ENCODE data around the gene FDX1.

FDX1 gene

GRCh38 chr11:110501428-110501827, 71.7 kb downstream of the FDX1 start:
- H3K27me3 ChIP-seq (ENCODE audit: control insufficient read depth in 3 of 3, insufficient read depth in 3 of 3, low read depth in 1 of 3, low read length in 3 of 3): no peaks in the 10 kb centered on the region
- no peak overlapping the region for H2BK15ac ChIP-seq (ENCODE audit: low read length)
- no peak overlapping the region for H2AK5ac ChIP-seq (ENCODE audit: low read depth, low read length)
- H3K9ac ChIP-seq (ENCODE audit: low read depth, low read length, poor library complexity): no peak overlapping the region
- H3K79me1 ChIP-seq (ENCODE audit: low read depth, low read length): no peaks in the 10 kb centered on the region
- peaks cover 0 to 2% of the 10 kb centered on the region in 2 donors for H3K4me1 ChIP-seq (ENCODE audit: control insufficient read depth in 2 of 2, insufficient read depth in 1 of 2, low read depth in 1 of 2, low read length in 2 of 2)
- no peaks in the 10 kb centered on the region for H3K9me3 ChIP-seq (replicated peaks in 1 of 2; ENCODE audit: control insufficient read depth in 2 of 2, insufficient read depth in 1 of 2, low read depth in 1 of 2, low read length in 2 of 2)
- H2BK5ac ChIP-seq (ENCODE audit: low read length): no peak overlapping the region
- H2AFZ ChIP-seq (ENCODE audit: low read length): no peak overlapping the region
- H3K18ac ChIP-seq (ENCODE audit: low read length): no peak overlapping the region
- H3K4me3 ChIP-seq (ENCODE audit: low read length in 2 of 2): no peak overlapping the region
- H3K4ac ChIP-seq (ENCODE audit: low read length): no peak overlapping the region
- H3K4me2 ChIP-seq (ENCODE audit: insufficient read depth, low read length, poor library complexity, severe bottlenecking): no peak overlapping the region
- no peak overlapping the region for H2BK12ac ChIP-seq (ENCODE audit: low read length)
- H4K8ac ChIP-seq (ENCODE audit: low read depth, low read length): no peak overlapping the region
- no peak overlapping the region for H4K91ac ChIP-seq (ENCODE audit: low read depth, low read length, poor library complexity)
- no peaks in the 10 kb centered on the region for H3K36me3 ChIP-seq (replicated peaks in 1 of 2; ENCODE audit: control insufficient read depth in 2 of 2, insufficient read depth in 2 of 2, low read length in 2 of 2)
- no peak for DNase-seq (ENCODE audit: low spot score)
- no CpG with 5 or more reads among the region's 2 CpGs for WGBS, 2 donors (ENCODE audit: extremely low coverage in 2 of 2, insufficient read length in 2 of 2, insufficient replicate concordance in 1 of 2)
- no peak overlapping the region for H2BK120ac ChIP-seq (ENCODE audit: low read depth, low read length)
- H3K27ac ChIP-seq (replicated peaks; ENCODE audit: low read length): no peak overlapping the region
- H3K14ac ChIP-seq (ENCODE audit: low read length): no peak overlapping the region
- H3K23ac ChIP-seq (ENCODE audit: low read depth, low read length, poor library complexity): no peak overlapping the region

GRCh38 chr11:110505528-110506284, 76.0 kb downstream of the FDX1 start:
- Histone ChIP-seq H3K4me2 (ENCODE audit: insufficient read depth, low read length, poor library complexity, severe bottlenecking) (no peak overlapping the region), H3K18ac (ENCODE audit: low read length) (no peak overlapping the region), H3K27me3 (ENCODE audit: control insufficient read depth in 3 of 3, insufficient read depth in 3 of 3, low read depth in 1 of 3, low read length in 3 of 3) (no peaks in the 10 kb centered on the region), H4K91ac (ENCODE audit: low read depth, low read length, poor library complexity) (peak overlapping the region; percentile 67), H2BK120ac (ENCODE audit: low read depth, low read length) (no peak overlapping the region), H3K4me1 (ENCODE audit: control insufficient read depth in 2 of 2, insufficient read depth in 1 of 2, low read depth in 1 of 2, low read length in 2 of 2) (peaks cover 0 to 2% of the 10 kb centered on the region in 2 donors), H2BK12ac (ENCODE audit: low read length) (no peak overlapping the region), H3K79me1 (ENCODE audit: low read depth, low read length) (no peaks in the 10 kb centered on the region), H3K4me3 (ENCODE audit: low read length in 2 of 2) (no peak overlapping the region), H4K8ac (ENCODE audit: low read depth, low read length) (no peak overlapping the region), H3K9ac (ENCODE audit: low read depth, low read length, poor library complexity) (no peak overlapping the region), H2AFZ (ENCODE audit: low read length) (no peak overlapping the region), H3K9me3 (replicated peaks in 1 of 2; ENCODE audit: control insufficient read depth in 2 of 2, insufficient read depth in 1 of 2, low read depth in 1 of 2, low read length in 2 of 2) (no peaks in the 10 kb centered on the region), H3K4ac (ENCODE audit: low read length) (no peak overlapping the region), H2BK15ac (ENCODE audit: low read length) (no peak overlapping the region), H3K23ac (ENCODE audit: low read depth, low read length, poor library complexity) (no peak overlapping the region), H2AK5ac (ENCODE audit: low read depth, low read length) (peak overlapping the region; percentile 44), H3K27ac (replicated peaks; ENCODE audit: low read length) (no peak overlapping the region), H3K36me3 (replicated peaks in 1 of 2; ENCODE audit: control insufficient read depth in 2 of 2, insufficient read depth in 2 of 2, low read length in 2 of 2) (no peaks in the 10 kb centered on the region), H2BK5ac (ENCODE audit: low read length) (no peak overlapping the region), H3K14ac (ENCODE audit: low read length) (no peak overlapping the region)
- no CpG with 5 or more reads among the region's 9 CpGs for WGBS, 2 donors (ENCODE audit: extremely low coverage in 2 of 2, insufficient read length in 2 of 2, insufficient replicate concordance in 1 of 2)
- DNase-seq (ENCODE audit: low spot score): no peak

GRCh38 chr11:110507328-110507727, 77.6 kb downstream of the FDX1 start:
- H3K18ac ChIP-seq (ENCODE audit: low read length): no peak overlapping the region
- no peaks in the 10 kb centered on the region for H3K9me3 ChIP-seq (replicated peaks in 1 of 2; ENCODE audit: control insufficient read depth in 2 of 2, insufficient read depth in 1 of 2, low read depth in 1 of 2, low read length in 2 of 2)
- no peak overlapping the region for H3K4me2 ChIP-seq (ENCODE audit: insufficient read depth, low read length, poor library complexity, severe bottlenecking)
- H3K4ac ChIP-seq (ENCODE audit: low read length): no peak overlapping the region
- no peak overlapping the region for H4K8ac ChIP-seq (ENCODE audit: low read depth, low read length)
- H3K4me1 ChIP-seq (ENCODE audit: control insufficient read depth in 2 of 2, insufficient read depth in 1 of 2, low read depth in 1 of 2, low read length in 2 of 2): peaks cover 0 to 2% of the 10 kb centered on the region in 2 donors
- DNase-seq (ENCODE audit: low spot score): no peak
- H3K9ac ChIP-seq (ENCODE audit: low read depth, low read length, poor library complexity): no peak overlapping the region
- no peak overlapping the region for H2BK5ac ChIP-seq (ENCODE audit: low read length)
- no peak overlapping the region for H2AK5ac ChIP-seq (ENCODE audit: low read depth, low read length)
- H3K4me3 ChIP-seq (ENCODE audit: low read length in 2 of 2): no peak overlapping the region
- no peaks in the 10 kb centered on the region for H3K27me3 ChIP-seq (ENCODE audit: control insufficient read depth in 3 of 3, insufficient read depth in 3 of 3, low read depth in 1 of 3, low read length in 3 of 3)
- H3K23ac ChIP-seq (ENCODE audit: low read depth, low read length, poor library complexity): no peak overlapping the region
- no peak overlapping the region for H2BK15ac ChIP-seq (ENCODE audit: low read length)
- no peaks in the 10 kb centered on the region for H3K79me1 ChIP-seq (ENCODE audit: low read depth, low read length)
- H3K27ac ChIP-seq (replicated peaks; ENCODE audit: low read length): no peak overlapping the region
- H3K36me3 ChIP-seq (replicated peaks in 1 of 2; ENCODE audit: control insufficient read depth in 2 of 2, insufficient read depth in 2 of 2, low read length in 2 of 2): no peaks in the 10 kb centered on the region
- H4K91ac ChIP-seq (ENCODE audit: low read depth, low read length, poor library complexity): no peak overlapping the region
- no CpG with 5 or more reads among the region's 5 CpGs for WGBS, 2 donors (ENCODE audit: extremely low coverage in 2 of 2, insufficient read length in 2 of 2, insufficient replicate concordance in 1 of 2)
- H2AFZ ChIP-seq (ENCODE audit: low read length): no peak overlapping the region
- H2BK12ac ChIP-seq (ENCODE audit: low read length): no peak overlapping the region
- no peak overlapping the region for H3K14ac ChIP-seq (ENCODE audit: low read length)
- no peak overlapping the region for H2BK120ac ChIP-seq (ENCODE audit: low read depth, low read length)

- H3K4me3 ChIP-seq (ENCODE audit: low read length in 2 of 2): no peak overlapping the region
- no peak for DNase-seq (ENCODE audit: low spot score)
- no peak overlapping the region for H2BK15ac ChIP-seq (ENCODE audit: low read length)
Measured at GRCh38 chr11:110508786-110509185, 79.0 kb downstream of the FDX1 start.

More at GRCh38 chr11:110508786-110509185, 79.0 kb downstream of the FDX1 start:
- Histone ChIP-seq H3K9me3 (replicated peaks in 1 of 2; ENCODE audit: control insufficient read depth in 2 of 2, insufficient read depth in 1 of 2, low read depth in 1 of 2, low read length in 2 of 2) (no peaks in the 10 kb centered on the region), H2BK5ac (ENCODE audit: low read length) (no peak overlapping the region), H3K18ac (ENCODE audit: low read length) (no peak overlapping the region), H3K4me2 (ENCODE audit: insufficient read depth, low read length, poor library complexity, severe bottlenecking) (no peak overlapping the region), H2AK5ac (ENCODE audit: low read depth, low read length) (no peak overlapping the region), H4K8ac (ENCODE audit: low read depth, low read length) (no peak overlapping the region), H4K91ac (ENCODE audit: low read depth, low read length, poor library complexity) (no peak overlapping the region), H2BK120ac (ENCODE audit: low read depth, low read length) (no peak overlapping the region), H3K9ac (ENCODE audit: low read depth, low read length, poor library complexity) (no peak overlapping the region), H3K4me1 (ENCODE audit: control insufficient read depth in 2 of 2, insufficient read depth in 1 of 2, low read depth in 1 of 2, low read length in 2 of 2) (peaks cover 0 to 2% of the 10 kb centered on the region in 2 donors), H3K23ac (ENCODE audit: low read depth, low read length, poor library complexity) (no peak overlapping the region), H2BK12ac (ENCODE audit: low read length) (no peak overlapping the region), H3K27me3 (ENCODE audit: control insufficient read depth in 3 of 3, insufficient read depth in 3 of 3, low read depth in 1 of 3, low read length in 3 of 3) (no peaks in the 10 kb centered on the region), H3K79me1 (ENCODE audit: low read depth, low read length) (no peaks in the 10 kb centered on the region), H3K36me3 (replicated peaks in 1 of 2; ENCODE audit: control insufficient read depth in 2 of 2, insufficient read depth in 2 of 2, low read length in 2 of 2) (no peaks in the 10 kb centered on the region), H3K27ac (replicated peaks; ENCODE audit: low read length) (no peak overlapping the region), H3K14ac (ENCODE audit: low read length) (no peak overlapping the region), H2AFZ (ENCODE audit: low read length) (no peak overlapping the region), H3K4ac (ENCODE audit: low read length) (no peak overlapping the region)
- no CpG with 5 or more reads among the region's 1 CpG for WGBS, 2 donors (ENCODE audit: extremely low coverage in 2 of 2, insufficient read length in 2 of 2, insufficient replicate concordance in 1 of 2)

Measured in neuronal stem cell (in vitro differentiated cells).